WTC11 (cell line): ENCODE data around the gene PDK2. TPM values are rescaled to one million over a fixed set of nuclear protein-coding genes. Genes with fewer than 3 reads are reported as not detected.

Experiments
- ATAC-seq: fragments of 200-7000 bp; cut with Tn5 transposase; 2 replicates; pipeline ENCODE4 v1.10.0; 2021; ENCODE audit warnings: mild to moderate bottlenecking, moderate library complexity
- CTCF ChIA-PET: fragments of 300-600 bp; sonication (Branson Sonifier 250); formaldehyde crosslinking; loops from one replicate; lab custom pipeline; 2021; ENCODE audit warnings: antibody characterized with exemption; lab: Charles Lee
- POLR2A ChIA-PET: fragments of 350-600 bp; sonication (Branson Sonifier 250); formaldehyde crosslinking; loops from one replicate; lab custom pipeline; 2021; ENCODE audit warnings: antibody characterized with exemption; lab: Charles Lee
- DNase-seq: peaks from one replicate; pipeline ENCODE4 v3.0.0; 2021; ENCODE audit warnings: low spot score
- H3K27ac Mint-ChIP-seq: 2 replicates; pipeline ENCODE4 v1.8.0; 2021; ENCODE audit warnings: mixed read lengths
- H3K27me3 Mint-ChIP-seq: 2 replicates; pipeline ENCODE4 v1.8.0; 2021; ENCODE audit warnings: low read depth, mild to moderate bottlenecking, moderate library complexity, mixed read lengths
- H3K36me3 Mint-ChIP-seq: 2 replicates; pipeline ENCODE4 v1.8.0; 2021; ENCODE audit warnings: mixed read lengths
- H3K4me1 Mint-ChIP-seq: 2 replicates; pipeline ENCODE4 v1.8.0; 2022; ENCODE audit warnings: mixed read lengths
- H3K4me3 Mint-ChIP-seq: 2 replicates; pipeline ENCODE4 v1.8.0; 2021; ENCODE audit warnings: mild to moderate bottlenecking, moderate library complexity, mixed read lengths
- H3K9me3 Mint-ChIP-seq: 2 replicates; pipeline ENCODE4 v1.8.0; 2021; ENCODE audit warnings: mixed read lengths
- EMX1 ChIP-seq: fragments of 250-450 bp; sonication (Bioruptor Pico); IDR thresholded peaks from 2 replicates; pipeline ENCODE4 v1.8.0; 2021; ENCODE audit warnings: mild to moderate bottlenecking
- ETV6 ChIP-seq: sonication (generic); formaldehyde crosslinking; IDR thresholded peaks from 2 replicates; pipeline ENCODE4 v1.8.1; 2022; ENCODE audit warnings: mild to moderate bottlenecking, missing genetic modification reagents
- GABPB1 ChIP-seq: sonication (generic); formaldehyde crosslinking; IDR thresholded peaks from 2 replicates; pipeline ENCODE4 v1.8.1; 2023; ENCODE audit warnings: mild to moderate bottlenecking, missing genetic modification reagents
- SP1 ChIP-seq: sonication (generic); formaldehyde crosslinking; conservative IDR thresholded peaks from 2 replicates; pipeline ENCODE4 v1.8.1; 2022; ENCODE audit warnings: missing genetic modification reagents
- ZNF219 ChIP-seq: sonication (generic); formaldehyde crosslinking; IDR thresholded peaks from 2 replicates; pipeline ENCODE4 v1.8.0; 2023; ENCODE audit warnings: missing genetic modification reagents, mild to moderate bottlenecking, borderline replicate concordance
- ZNF317 ChIP-seq: sonication (generic); formaldehyde crosslinking; IDR thresholded peaks from 2 replicates; pipeline ENCODE4 v1.8.1; 2023; ENCODE audit warnings: low read depth, mild to moderate bottlenecking, moderate library complexity, missing genetic modification reagents, borderline replicate concordance
- ZNF396 ChIP-seq: fragments of 250-450 bp; sonication (Bioruptor Pico); IDR thresholded peaks from 2 replicates; pipeline ENCODE4 v1.8.0; 2021; ENCODE audit warnings: mild to moderate bottlenecking, moderate library complexity, borderline replicate concordance
- ZNF671 ChIP-seq: fragments of 250-450 bp; sonication (Bioruptor Pico); IDR thresholded peaks from 2 replicates; pipeline ENCODE4 v1.8.0; 2021; ENCODE audit warnings: mild to moderate bottlenecking
- total RNA-seq: library from RNA; stranded (reverse); gene quantifications from 3 replicates; pipeline ENCODE4 v1.2.3, GENCODE V29; 2021
- TF ChIP-seq, protein P1 (sequence below): fragments of 250-450 bp; sonication (Bioruptor Pico); IDR thresholded peaks from 2 replicates; pipeline ENCODE4 v1.9.0; 2021; ENCODE audit warnings: mild to moderate bottlenecking
- TF ChIP-seq, protein P2 (sequence below): sonication (generic); formaldehyde crosslinking; IDR thresholded peaks from 2 replicates; pipeline ENCODE4 v1.8.1; 2023; ENCODE audit warnings: mild to moderate bottlenecking, missing genetic modification reagents
- TF ChIP-seq, protein P3 (sequence below): sonication (generic); formaldehyde crosslinking; IDR thresholded peaks from 2 replicates; pipeline ENCODE4 v1.8.0; 2022; ENCODE audit warnings: missing genetic modification reagents
- TF ChIP-seq, protein P4 (sequence below): sonication (generic); formaldehyde crosslinking; IDR thresholded peaks from 2 replicates; pipeline ENCODE4 v1.8.1; 2023; ENCODE audit warnings: mild to moderate bottlenecking, moderate library complexity, missing genetic modification reagents
- TF ChIP-seq, protein P5 (sequence below): sonication (generic); formaldehyde crosslinking; IDR thresholded peaks from 2 replicates; pipeline ENCODE4 v1.8.1; 2023; ENCODE audit warnings: mild to moderate bottlenecking, missing genetic modification reagents, moderate library complexity
- TF ChIP-seq, protein P6 (sequence below): fragments of 200-600 bp; IDR thresholded peaks from 2 replicates; pipeline ENCODE4 v1.8.0; 2022; ENCODE audit warnings: antibody characterized with exemption

PDK2 gene
- total RNA-seq, 1 experiment from 2014 or later, result 16.6 TPM

DNA sequence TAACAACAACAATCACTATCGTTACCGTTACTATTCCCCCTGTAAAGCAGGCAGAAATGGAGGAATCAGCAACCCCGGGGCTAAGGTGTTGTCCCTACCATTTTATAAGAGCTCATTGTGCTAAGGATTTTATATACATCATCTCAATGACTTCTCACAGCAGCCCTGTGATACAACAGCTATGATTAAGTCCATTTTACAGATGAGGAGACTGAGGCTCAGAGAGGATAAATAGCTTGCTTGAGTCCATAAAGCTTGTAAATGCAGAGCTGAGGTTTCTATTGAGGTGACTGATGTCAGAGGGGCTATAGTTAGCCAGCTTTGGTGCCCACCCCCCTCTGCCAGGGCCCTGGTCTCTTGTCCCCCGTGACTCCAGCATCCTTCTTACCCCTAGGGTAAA lies 16.7 kb upstream of the PDK2 start:
- no peak overlapping the region for H3K4me3 Mint-ChIP-seq
- TF ChIP-seq GABPB1, result no peak
- TF ChIP-seq ETV6 (CRISPR knock-in tag), result no peak
- TF ChIP-seq, protein P1, sequence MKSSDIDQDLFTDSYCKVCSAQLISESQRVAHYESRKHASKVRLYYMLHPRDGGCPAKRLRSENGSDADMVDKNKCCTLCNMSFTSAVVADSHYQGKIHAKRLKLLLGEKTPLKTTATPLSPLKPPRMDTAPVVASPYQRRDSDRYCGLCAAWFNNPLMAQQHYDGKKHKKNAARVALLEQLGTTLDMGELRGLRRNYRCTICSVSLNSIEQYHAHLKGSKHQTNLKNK (CRISPR knock-in tag), result no peak
- no peak for TF ChIP-seq ZNF219 (CRISPR knock-in tag)
- TF ChIP-seq, protein P2, sequence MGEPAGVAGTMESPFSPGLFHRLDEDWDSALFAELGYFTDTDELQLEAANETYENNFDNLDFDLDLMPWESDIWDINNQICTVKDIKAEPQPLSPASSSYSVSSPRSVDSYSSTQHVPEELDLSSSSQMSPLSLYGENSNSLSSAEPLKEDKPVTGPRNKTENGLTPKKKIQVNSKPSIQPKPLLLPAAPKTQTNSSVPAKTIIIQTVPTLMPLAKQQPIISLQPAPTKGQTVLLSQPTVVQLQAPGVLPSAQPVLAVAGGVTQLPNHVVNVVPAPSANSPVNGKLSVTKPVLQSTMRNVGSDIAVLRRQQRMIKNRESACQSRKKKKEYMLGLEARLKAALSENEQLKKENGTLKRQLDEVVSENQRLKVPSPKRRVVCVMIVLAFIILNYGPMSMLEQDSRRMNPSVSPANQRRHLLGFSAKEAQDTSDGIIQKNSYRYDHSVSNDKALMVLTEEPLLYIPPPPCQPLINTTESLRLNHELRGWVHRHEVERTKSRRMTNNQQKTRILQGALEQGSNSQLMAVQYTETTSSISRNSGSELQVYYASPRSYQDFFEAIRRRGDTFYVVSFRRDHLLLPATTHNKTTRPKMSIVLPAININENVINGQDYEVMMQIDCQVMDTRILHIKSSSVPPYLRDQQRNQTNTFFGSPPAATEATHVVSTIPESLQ (CRISPR knock-in tag), result no peak
- TF ChIP-seq, protein P3, sequence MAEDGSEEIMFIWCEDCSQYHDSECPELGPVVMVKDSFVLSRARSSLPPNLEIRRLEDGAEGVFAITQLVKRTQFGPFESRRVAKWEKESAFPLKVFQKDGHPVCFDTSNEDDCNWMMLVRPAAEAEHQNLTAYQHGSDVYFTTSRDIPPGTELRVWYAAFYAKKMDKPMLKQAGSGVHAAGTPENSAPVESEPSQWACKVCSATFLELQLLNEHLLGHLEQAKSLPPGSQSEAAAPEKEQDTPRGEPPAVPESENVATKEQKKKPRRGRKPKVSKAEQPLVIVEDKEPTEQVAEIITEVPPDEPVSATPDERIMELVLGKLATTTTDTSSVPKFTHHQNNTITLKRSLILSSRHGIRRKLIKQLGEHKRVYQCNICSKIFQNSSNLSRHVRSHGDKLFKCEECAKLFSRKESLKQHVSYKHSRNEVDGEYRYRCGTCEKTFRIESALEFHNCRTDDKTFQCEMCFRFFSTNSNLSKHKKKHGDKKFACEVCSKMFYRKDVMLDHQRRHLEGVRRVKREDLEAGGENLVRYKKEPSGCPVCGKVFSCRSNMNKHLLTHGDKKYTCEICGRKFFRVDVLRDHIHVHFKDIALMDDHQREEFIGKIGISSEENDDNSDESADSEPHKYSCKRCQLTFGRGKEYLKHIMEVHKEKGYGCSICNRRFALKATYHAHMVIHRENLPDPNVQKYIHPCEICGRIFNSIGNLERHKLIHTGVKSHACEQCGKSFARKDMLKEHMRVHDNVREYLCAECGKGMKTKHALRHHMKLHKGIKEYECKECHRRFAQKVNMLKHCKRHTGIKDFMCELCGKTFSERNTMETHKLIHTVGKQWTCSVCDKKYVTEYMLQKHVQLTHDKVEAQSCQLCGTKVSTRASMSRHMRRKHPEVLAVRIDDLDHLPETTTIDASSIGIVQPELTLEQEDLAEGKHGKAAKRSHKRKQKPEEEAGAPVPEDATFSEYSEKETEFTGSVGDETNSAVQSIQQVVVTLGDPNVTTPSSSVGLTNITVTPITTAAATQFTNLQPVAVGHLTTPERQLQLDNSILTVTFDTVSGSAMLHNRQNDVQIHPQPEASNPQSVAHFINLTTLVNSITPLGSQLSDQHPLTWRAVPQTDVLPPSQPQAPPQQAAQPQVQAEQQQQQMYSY (CRISPR knock-in tag), result no peak
- TF ChIP-seq ZNF396 (CRISPR knock-in tag), result no peak
- no peak for TF ChIP-seq ZNF317 (CRISPR knock-in tag)
- H3K4me1 Mint-ChIP-seq, result peaks cover 11% of the 10 kb centered on the region
- DNase-seq (no peak), ATAC-seq (no peak)
- no peaks in the 10 kb centered on the region for H3K9me3 Mint-ChIP-seq
- CTCF ChIA-PET, result interaction anchor here (1.1 to 5.0 kb wide), 6 partner anchors 9 to 128 kb away, joined by 3 to 67 read pairs (median 9); partner anchors contain the start of gene ITGA3
- no peak overlapping the region for H3K27ac Mint-ChIP-seq
- POLR2A ChIA-PET, result no interaction called here
- no peaks in the 10 kb centered on the region for H3K27me3 Mint-ChIP-seq
- peaks cover 31% of the 10 kb centered on the region for H3K36me3 Mint-ChIP-seq

DNA sequence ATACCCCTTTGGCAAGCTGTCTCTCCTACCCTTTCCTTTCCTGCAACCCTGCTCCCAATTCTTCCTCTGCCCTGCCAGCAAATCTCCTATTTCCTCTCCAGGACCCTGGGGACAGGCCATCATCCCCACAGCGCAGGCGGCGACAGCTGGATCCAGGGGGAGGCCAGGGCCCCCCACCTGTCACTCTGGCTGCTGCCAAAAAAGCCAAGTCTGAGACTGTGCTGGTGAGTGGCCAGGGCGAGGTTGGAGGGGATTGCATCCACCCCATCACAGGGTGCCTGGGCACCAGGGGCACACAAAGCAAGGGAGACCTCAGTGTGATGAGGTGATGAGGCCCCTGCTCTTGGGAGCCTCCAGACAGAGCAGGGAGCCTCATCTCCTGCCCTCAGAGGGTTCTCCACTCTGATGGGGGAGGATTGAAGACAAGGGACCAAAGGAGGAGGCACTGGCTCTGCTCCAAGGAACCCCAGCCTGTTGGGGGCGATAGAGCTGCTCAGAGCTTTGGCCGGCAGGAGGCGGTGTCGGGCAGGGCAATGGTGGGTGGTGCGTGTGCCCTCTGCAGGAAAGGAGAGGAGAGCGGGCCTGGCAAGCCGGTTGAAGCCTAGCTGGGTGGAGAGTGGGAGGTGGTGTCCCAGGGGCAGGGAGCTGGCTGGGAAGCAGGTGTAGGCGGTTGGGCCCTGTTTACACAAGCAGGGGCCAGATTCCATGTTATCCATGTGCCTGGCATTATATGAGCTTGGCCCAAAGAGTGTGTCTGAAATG lies 15.6 kb upstream of the PDK2 start:
- Mint-ChIP-seq H3K36me3 (peaks cover 31% of the 10 kb centered on the region), H3K4me3 (no peak overlapping the region)
- TF ChIP-seq SP1, result 0 out of 2 replicates have a peak, but pooled peaks have one; percentile 47
- TF ChIP-seq, protein P4, sequence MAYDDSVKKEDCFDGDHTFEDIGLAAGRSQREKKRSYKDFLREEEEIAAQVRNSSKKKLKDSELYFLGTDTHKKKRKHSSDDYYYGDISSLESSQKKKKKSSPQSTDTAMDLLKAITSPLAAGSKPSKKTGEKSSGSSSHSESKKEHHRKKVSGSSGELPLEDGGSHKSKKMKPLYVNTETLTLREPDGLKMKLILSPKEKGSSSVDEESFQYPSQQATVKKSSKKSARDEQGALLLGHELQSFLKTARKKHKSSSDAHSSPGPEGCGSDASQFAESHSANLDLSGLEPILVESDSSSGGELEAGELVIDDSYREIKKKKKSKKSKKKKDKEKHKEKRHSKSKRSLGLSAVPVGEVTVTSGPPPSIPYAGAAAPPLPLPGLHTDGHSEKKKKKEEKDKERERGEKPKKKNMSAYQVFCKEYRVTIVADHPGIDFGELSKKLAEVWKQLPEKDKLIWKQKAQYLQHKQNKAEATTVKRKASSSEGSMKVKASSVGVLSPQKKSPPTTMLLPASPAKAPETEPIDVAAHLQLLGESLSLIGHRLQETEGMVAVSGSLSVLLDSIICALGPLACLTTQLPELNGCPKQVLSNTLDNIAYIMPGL (CRISPR knock-in tag), result peak; percentile 94
- TF ChIP-seq, protein P5, sequence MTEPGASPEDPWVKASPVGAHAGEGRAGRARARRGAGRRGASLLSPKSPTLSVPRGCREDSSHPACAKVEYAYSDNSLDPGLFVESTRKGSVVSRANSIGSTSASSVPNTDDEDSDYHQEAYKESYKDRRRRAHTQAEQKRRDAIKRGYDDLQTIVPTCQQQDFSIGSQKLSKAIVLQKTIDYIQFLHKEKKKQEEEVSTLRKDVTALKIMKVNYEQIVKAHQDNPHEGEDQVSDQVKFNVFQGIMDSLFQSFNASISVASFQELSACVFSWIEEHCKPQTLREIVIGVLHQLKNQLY (CRISPR knock-in tag), result no peak
- TF ChIP-seq EMX1, result no peak
- TF ChIP-seq, protein P6, sequence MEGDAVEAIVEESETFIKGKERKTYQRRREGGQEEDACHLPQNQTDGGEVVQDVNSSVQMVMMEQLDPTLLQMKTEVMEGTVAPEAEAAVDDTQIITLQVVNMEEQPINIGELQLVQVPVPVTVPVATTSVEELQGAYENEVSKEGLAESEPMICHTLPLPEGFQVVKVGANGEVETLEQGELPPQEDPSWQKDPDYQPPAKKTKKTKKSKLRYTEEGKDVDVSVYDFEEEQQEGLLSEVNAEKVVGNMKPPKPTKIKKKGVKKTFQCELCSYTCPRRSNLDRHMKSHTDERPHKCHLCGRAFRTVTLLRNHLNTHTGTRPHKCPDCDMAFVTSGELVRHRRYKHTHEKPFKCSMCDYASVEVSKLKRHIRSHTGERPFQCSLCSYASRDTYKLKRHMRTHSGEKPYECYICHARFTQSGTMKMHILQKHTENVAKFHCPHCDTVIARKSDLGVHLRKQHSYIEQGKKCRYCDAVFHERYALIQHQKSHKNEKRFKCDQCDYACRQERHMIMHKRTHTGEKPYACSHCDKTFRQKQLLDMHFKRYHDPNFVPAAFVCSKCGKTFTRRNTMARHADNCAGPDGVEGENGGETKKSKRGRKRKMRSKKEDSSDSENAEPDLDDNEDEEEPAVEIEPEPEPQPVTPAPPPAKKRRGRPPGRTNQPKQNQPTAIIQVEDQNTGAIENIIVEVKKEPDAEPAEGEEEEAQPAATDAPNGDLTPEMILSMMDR, result peak; percentile 53; the same call in 1 of the 2 replicates
- TF ChIP-seq ZNF671 (CRISPR knock-in tag), result no peak
- TF ChIP-seq, all 79 proteins: peak for 3
- Mint-ChIP-seq H3K9me3 (no peaks in the 10 kb centered on the region), H3K27ac (no peak overlapping the region), H3K4me1 (peaks cover 11% of the 10 kb centered on the region), H3K27me3 (no peaks in the 10 kb centered on the region)
- peak; percentile 83 for ATAC-seq
- peak; percentile 86 for DNase-seq
- POLR2A ChIA-PET, result no interaction called here
- CTCF ChIA-PET, result interaction anchor here (0.5 to 5.0 kb wide), 55 partner anchors 8 to 318 kb away, joined by 3 to 67 read pairs (median 4); partner anchors contain the start of genes DLX3, ITGA3, LRRC59 and SGCA
